GM21515 (cell line): Measurements from ENCODE around the gene MSANTD3.

Experiments
- ATAC-seq: cut with Tn5 transposase; IDR thresholded peaks from one replicate; pipeline ENCODE4 v1.9.1; 2021; ENCODE audit not compliant: unreplicated experiment

MSANTD3 gene

DNA sequence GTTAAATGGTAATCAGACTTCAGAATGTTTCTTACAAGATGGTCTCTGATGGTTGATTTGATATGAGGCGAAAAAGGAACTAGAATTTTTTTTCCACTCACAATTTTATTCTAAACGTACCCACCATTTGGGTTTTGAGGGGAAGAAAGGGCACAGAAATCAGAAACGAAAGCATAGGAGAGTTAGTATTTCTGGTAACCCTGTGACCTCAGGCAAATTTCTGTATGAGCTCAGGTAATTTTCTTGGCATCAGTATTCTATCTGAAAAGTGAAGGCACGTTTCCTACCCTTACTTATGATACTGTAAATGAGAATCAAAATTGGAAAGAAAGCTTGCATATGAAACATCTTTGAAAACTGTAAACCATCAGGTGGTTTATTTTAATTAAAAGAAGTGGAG, 72.5 kb downstream of the MSANTD3 start:
- ATAC-seq, result no peak

DNA sequence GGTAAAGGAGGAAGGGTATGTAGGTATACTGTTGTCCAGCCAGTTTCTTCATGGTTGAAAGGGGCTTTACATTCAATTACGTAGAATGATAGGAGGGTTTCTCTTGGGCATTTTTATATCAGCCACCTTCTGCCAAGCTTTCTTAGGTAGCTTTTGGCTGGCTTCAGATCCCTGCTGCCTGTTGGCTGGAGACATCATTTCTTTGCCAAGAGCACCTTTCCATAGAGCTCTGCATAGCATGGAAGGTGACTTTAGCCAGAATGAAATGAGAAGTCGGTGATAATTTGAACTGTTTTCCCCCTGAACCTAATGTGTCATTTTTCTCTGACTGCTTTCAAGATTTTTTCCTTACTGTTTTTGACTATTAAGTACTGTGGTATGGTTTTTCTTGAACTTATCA, 72.9 kb downstream of the MSANTD3 start:
- ATAC-seq, result no peak
